ENCODE measurements around the gene LSM7.
A peak's percentile ranks its signal among the peaks of the same experiment; 100 is the strongest.

LSM7 gene

DNA sequence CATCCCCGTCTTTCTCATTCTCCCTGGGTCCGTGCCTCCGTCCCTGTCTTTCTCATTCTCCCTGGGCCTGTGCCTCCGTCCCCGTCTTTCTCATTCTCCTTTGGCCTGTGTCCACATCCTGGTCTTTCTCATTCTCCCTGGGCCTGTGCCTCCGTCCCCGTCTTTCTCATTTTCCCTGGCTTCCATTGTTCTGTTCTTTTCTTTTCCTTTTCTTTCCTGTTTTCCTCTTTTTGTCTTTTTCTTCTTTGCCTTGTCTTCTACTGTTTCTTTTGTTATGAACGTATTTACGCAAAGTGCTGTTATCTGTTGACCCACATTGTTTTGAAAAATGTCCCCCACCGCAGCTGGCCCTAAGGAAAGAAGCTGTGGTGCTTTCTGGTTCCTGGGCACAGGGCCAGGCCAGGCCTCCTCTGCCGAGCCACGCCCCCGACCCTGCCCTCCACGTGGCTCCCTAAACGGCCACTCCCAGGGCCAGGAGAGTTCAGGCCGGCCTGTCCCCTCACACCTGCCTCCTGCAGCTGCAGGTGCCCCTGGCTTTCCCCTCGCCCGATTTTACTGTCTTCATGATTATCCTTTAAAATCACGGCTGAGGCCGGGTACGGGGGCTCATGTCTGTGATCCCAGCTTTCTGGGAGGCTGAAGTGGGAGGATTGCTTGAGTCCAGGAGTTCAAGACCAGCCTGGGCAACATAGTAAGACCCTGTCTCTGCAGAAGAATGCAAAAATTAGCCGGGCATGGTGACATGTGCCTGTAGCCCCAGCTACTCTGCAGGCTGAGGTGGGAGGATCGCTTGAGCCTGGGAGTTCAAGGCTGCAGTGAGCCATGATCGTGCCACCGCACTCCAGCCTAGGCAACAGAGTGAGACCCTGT is 17.6 kb upstream of the LSM7 start:
- Mint-ChIP-seq H3K27me3 (no peaks in the 10 kb centered on the region), H3K4me3 (no peak overlapping the region), H3K9me3 (no peaks in the 10 kb centered on the region), H3K27ac (peak overlapping the region; percentile 26), H3K36me3 (peaks cover 10% of the 10 kb centered on the region), H3K4me1 (peaks cover 5% of the 10 kb centered on the region)
- DNase-seq (ENCODE audit: low spot score in 2 of 2) (no peak), ATAC-seq (ENCODE audit: low read depth) (no peak)

DNA sequence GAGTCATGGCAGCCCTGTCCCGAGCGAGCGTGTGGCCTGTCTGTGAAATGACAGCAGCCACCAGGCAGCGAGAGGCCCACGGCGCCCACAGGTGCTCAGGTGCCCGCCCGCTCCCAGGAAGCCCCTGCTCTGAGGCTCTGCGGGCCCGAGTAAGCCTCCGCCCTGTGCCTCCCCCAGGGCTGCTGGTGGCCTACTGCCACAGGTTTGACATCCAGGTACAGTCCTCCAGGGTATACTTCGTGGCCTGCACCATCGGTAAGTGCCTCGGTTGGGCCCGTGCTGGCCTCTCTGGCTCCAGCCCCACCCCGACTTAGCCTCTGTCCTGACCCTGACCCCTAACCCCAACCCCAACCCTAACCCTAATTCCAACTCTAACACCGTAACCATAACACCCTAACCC is 16.7 kb upstream of the LSM7 start:
- DNase-seq (ENCODE audit: low spot score in 2 of 2) (no peak), ATAC-seq (ENCODE audit: low read depth) (no peak)
- H3K36me3 Mint-ChIP-seq = peaks cover 10% of the 10 kb centered on the region
- H3K27me3 Mint-ChIP-seq = no peaks in the 10 kb centered on the region
- no peak overlapping the region for H3K4me3 Mint-ChIP-seq
- no peaks in the 10 kb centered on the region for H3K9me3 Mint-ChIP-seq
- H3K4me1 Mint-ChIP-seq = peaks cover 5% of the 10 kb centered on the region
- no peak overlapping the region for H3K27ac Mint-ChIP-seq

DNA sequence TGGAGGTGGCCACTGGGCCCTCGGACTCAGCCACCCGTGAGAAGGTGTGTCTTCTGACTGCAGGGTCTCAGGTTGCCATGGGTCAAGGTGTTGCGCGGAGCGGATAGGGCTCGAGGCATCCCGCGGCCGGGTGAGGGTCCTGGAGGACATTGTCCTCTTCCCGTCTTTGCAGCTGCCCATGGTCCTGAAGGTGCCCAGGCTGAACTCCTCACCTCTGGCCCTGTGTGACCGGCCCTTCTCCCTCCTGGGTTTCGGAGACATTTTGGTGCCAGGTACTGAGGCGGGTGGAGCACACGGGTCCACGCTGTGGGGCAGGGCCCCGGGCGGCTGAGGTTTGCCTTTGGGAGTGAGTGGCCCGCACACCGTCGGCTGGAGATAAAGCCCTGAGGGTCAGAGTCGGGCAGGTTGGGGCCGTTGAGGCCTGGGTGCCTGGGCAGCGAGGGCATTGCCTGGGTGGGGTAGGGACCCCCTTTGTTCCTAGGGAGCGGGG is 16.0 kb upstream of the LSM7 start:
- Mint-ChIP-seq H3K4me1 (peaks cover 5% of the 10 kb centered on the region), H3K4me3 (no peak overlapping the region), H3K27ac (no peak overlapping the region), H3K36me3 (peaks cover 10% of the 10 kb centered on the region), H3K27me3 (no peaks in the 10 kb centered on the region), H3K9me3 (no peaks in the 10 kb centered on the region)
- DNase-seq (ENCODE audit: low spot score in 2 of 2) (no peak), ATAC-seq (ENCODE audit: low read depth) (no peak)

DNA sequence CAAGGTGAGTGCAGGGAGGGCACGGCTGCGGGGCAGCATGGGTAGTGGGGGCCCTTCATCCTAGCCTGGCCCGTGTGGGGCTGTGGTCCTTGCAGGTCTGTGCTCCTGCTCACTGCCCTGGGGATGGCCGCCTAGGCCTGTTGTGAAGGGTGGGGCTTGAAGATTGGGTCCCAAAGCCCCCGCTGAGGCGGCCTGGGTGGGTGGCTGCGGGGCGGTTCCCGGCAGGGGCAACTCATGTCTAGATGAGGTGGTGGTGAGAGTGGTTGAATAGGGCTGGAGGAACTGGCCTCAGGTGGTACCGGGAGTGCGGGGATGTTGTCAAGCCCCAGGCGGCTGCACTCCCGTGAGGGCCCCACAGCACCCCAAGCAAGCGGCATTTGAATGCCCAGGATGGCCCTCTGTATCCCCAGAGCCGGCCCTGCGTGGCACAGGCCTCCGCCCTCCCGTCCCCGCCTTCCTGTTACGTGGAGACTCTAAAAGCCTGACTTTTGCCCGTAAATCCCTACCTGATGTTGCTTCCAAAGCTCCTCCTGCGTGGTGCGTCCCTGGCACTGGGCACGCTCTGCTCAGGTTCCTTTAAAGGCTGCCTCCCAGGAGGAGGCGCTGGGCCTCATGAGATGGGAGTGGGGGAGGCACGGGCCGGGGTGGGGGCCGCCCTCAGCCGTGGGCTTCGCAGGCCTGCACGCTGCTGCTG is 15.1 kb upstream of the LSM7 start:
- Mint-ChIP-seq H3K27me3 (no peaks in the 10 kb centered on the region), H3K4me1 (peaks cover 5% of the 10 kb centered on the region), H3K4me3 (no peak overlapping the region), H3K36me3 (peaks cover 10% of the 10 kb centered on the region), H3K9me3 (no peaks in the 10 kb centered on the region), H3K27ac (no peak overlapping the region)
- ATAC-seq (ENCODE audit: low read depth) = no peak
- no peak for DNase-seq (ENCODE audit: low spot score in 2 of 2)

DNA sequence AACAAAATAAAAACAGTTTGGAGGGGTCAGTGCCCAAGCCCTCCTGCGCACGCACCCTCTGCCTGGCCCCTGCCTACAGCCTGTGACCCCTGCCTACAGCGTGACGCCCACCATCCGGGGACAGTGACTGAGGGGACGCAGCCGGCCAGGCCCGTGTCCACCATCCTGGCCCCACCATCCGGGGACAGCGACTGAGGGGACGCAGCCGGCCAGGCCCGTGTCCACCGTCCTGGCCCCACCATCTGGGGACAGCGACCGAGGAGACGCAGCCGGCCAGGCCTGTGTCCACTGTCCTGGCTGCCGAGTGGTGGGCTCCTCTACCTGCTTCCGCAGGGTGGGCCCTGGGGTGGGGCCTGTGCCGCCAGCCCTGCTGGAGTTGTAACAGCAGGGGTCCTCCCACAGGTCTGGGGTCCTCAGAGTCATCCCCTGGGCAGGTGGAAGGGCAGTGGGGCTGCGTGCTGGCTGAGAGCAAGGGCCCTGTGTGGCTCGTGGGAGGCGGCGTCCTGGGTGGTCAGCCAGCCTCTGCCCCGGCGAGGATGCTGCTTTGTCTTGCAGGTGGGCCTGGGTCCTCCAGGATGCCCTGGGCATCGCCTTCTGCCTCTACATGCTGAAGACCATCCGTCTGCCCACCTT is 14.4 kb upstream of the LSM7 start:
- H3K27me3 Mint-ChIP-seq = no peaks in the 10 kb centered on the region
- DNase-seq (ENCODE audit: low spot score in 2 of 2) (no peak), ATAC-seq (ENCODE audit: low read depth) (no peak)
- H3K4me3 Mint-ChIP-seq = no peak overlapping the region
- H3K9me3 Mint-ChIP-seq = no peaks in the 10 kb centered on the region
- H3K36me3 Mint-ChIP-seq = peaks cover 10% of the 10 kb centered on the region
- H3K27ac Mint-ChIP-seq = no peak overlapping the region
- peaks cover 5% of the 10 kb centered on the region for H3K4me1 Mint-ChIP-seq

DNA sequence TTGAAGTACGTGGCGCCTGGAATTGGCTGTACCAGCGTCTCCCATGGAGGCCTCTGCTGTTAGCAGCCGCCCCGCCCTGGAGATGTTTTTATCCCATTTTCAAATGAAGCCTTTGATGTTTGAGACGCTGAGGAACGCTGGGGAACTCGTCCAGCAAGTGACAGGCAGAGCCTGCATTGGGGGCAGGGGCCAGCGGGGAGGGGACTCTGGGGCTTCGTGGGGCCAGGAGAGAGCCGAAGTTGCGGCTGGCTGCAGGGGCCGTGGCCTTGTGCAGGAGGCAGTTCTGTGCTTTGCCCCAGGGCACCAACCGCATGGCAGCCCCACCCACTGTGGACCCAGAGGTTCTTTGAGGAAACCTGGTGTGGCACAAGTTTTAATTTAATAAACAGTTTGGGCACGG is 13.6 kb upstream of the LSM7 start:
- H3K4me3 Mint-ChIP-seq = no peak overlapping the region
- no peaks in the 10 kb centered on the region for H3K9me3 Mint-ChIP-seq
- DNase-seq (ENCODE audit: low spot score in 2 of 2) (no peak), ATAC-seq (ENCODE audit: low read depth) (no peak)
- H3K4me1 Mint-ChIP-seq = peaks cover 10% of the 10 kb centered on the region
- H3K27ac Mint-ChIP-seq = no peak overlapping the region
- peaks cover 14% of the 10 kb centered on the region for H3K36me3 Mint-ChIP-seq
- H3K27me3 Mint-ChIP-seq = no peaks in the 10 kb centered on the region

DNA sequence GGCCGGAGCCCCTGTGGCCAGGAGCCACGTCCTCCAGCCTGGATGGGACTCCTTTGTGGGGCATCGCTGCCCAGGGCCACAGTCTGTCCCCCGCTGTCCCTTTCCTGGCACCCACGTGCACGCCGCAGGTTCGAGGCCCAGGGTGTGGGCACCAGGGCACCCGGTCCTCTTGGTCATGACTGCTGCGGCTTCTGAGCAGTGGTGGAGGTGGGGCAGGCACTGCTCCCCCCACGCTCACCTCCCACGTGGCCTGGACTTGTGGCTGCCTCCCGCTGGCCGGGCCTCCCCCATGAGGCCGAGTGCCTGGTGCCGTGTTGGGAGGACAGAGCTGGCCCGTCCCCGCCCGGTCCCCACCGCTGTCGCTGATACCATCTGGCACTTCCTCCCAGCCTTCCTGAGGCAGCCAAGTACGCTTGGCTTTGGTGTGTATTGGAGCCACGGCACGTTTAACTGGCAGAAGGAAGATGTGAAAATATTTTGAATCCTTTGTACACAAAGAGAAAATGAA is 12.9 kb upstream of the LSM7 start:
- no peak for ATAC-seq (ENCODE audit: low read depth)
- H3K36me3 Mint-ChIP-seq = peaks cover 17% of the 10 kb centered on the region

DNA sequence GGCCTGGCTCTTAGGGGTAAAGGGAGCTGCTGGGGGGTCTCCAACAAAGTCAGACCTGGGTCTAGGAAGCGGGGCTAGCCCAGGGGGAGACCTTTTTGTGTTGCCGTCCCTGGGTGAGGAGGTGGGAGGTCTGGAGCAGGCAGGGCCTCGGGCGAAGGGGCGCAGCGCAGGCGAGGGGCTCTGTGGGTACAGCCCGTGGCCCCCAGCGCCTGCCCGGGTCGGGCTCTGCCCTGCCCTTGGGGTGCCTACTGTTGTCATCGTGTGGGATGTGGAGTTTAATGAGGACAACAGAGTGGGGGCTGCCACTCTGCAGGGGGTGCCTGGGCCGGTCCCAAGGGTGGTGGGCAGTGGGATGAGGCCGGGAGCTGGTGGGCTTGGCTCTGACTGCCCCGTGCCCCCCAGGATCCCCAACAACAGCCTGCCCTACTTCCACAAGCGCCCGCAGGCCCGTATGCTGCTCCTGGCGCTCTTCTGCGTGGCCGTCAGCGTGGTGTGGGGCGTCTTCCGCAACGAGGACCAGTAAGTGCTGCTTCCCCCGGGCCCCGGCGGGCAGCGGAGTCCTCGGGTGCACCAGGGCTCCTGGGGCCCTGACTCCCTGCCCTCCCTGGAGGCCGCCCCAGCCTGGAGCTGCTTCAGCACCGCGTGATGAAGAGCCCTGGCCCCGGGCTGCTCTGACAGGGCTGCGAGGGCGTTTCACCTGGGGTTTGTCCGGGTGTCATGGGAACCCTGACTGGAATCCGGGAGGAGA is 12.3 kb upstream of the LSM7 start:
- no peak overlapping the region for H3K27ac Mint-ChIP-seq

More for the DNA sequence above, 12.9 kb upstream of the LSM7 start:
- Mint-ChIP-seq H3K27ac (no peak overlapping the region), H3K4me3 (no peak overlapping the region), H3K9me3 (no peaks in the 10 kb centered on the region), H3K4me1 (peaks cover 14% of the 10 kb centered on the region), H3K27me3 (no peaks in the 10 kb centered on the region)
- DNase-seq (ENCODE audit: low spot score in 2 of 2) = no peak

DNA sequence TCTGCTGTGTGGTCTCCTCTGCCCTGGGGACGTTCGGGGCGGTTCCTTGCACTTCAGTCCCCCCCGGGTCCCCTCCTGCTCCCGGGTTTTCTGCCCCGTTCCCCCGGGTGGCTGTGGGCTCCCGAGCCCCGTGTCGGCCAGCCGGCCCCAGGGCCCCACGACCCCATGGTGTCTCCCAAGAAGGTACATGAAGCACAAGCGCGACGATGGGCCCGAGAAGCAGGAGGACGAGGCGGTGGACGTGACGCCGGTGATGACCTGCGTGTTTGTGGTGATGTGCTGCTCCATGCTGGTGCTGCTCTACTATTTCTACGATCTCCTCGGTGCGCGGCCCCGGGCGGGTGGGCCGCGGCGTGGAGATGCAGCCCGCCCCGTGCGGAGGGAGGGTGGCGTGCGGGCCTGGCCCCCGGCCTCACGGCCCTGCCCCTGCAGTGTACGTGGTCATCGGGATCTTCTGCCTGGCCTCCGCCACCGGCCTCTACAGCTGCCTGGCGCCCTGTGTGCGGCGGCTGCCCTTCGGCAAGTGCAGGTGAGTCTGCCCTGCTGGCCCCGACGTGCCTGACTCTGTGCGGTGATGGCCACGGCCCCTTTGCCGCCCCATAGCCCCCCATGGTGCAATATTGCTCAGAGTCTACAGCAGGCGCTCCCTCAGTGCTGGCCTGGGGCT is 11.4 kb upstream of the LSM7 start:
- peaks cover 2% of the 10 kb centered on the region for H3K9me3 Mint-ChIP-seq
- H3K27ac Mint-ChIP-seq = no peak overlapping the region
- ATAC-seq (ENCODE audit: low read depth) (no peak), DNase-seq (ENCODE audit: low spot score in 2 of 2) (no peak)
- peaks cover 23% of the 10 kb centered on the region for H3K36me3 Mint-ChIP-seq
- peaks cover 20% of the 10 kb centered on the region for H3K4me1 Mint-ChIP-seq
- no peaks in the 10 kb centered on the region for H3K27me3 Mint-ChIP-seq
- H3K4me3 Mint-ChIP-seq = no peak overlapping the region

More for the DNA sequence above, 12.3 kb upstream of the LSM7 start:
- no peaks in the 10 kb centered on the region for H3K27me3 Mint-ChIP-seq
- peaks cover 18% of the 10 kb centered on the region for H3K4me1 Mint-ChIP-seq
- no peak overlapping the region for H3K4me3 Mint-ChIP-seq
- DNase-seq (ENCODE audit: low spot score in 2 of 2) = no peak
- ATAC-seq (ENCODE audit: low read depth) = no peak
- H3K36me3 Mint-ChIP-seq = peaks cover 21% of the 10 kb centered on the region
- peaks cover 1% of the 10 kb centered on the region for H3K9me3 Mint-ChIP-seq

DNA sequence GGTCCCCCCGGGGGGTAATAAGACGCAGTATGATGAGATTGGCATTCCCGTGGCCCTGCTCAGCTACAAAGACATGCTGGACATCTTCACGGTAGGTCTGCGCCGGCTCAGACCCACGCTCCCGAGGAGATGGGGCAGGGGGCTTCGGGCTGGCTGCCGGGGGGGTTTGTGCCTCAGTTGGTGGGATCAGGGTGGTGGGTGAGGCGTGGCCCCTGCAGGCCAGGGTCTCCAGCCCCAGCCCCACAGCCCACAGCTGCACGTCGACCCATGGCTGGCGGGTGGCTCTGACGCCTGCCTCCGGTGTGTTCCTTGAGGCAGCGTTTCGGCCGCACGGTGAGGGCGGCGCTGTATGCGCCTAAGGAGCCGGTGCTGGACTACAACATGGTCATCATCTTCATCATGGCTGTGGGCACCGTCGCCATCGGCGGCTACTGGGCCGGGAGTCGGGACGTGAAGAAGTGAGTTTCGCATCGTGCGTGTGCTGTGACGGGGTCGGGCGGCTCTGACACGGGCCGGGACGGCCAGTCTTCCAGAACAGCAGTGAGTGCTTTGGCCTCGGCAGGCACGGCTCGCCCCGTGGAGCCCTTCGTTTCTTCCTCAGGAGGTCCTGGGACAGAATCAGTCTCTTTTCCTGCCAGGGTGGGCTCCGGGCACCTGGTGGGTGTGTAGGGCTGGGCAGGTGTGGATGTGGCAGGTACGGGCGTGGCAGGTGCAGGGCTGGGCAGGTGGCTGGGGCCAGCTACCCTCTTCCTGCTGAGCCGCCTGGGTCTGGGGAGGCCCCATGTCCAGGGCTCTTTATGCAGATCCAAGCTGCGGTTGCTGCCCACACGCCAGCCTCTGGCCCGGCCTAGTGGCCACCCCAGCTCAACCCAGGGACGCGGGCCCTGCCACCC is 10.6 kb upstream of the LSM7 start:
- no peak overlapping the region for H3K4me3 Mint-ChIP-seq
- no peak for ATAC-seq (ENCODE audit: low read depth)
- H3K4me1 Mint-ChIP-seq = peaks cover 21% of the 10 kb centered on the region
- peaks cover 2% of the 10 kb centered on the region for H3K9me3 Mint-ChIP-seq
- H3K27me3 Mint-ChIP-seq = no peaks in the 10 kb centered on the region
- no peak overlapping the region for H3K27ac Mint-ChIP-seq
- H3K36me3 Mint-ChIP-seq = peaks cover 21% of the 10 kb centered on the region
- DNase-seq (ENCODE audit: low spot score in 2 of 2) = no peak

DNA sequence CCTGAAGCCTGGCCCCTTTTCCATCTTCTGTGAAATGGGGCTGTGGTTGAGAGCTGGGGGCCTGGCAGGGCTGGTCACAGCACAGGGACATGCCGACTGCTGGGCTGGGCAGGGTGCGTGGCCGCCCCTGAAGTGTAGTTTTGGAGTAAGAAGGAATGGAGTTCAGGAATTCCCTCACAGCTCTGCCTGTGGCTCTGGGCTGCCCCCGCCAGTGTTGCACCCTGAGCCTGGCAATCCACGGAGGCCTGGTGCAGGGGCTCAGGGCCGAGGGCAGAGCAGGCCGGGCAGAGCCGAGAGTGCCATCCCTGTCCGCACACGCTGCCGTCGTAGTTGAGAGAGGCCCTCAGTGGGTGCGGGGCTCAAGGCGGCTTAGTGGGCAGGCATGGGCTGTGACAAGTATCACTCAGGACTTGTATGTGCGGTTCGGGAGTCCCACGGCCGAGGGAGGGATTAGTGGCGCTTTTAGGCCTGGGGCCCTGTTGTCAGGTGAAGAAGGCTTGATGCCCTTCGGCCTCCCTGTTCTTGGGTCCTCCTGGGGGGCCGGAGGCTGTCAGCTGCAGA is 9.7 kb upstream of the LSM7 start:
- Mint-ChIP-seq H3K36me3 (peaks cover 21% of the 10 kb centered on the region), H3K27me3 (no peaks in the 10 kb centered on the region), H3K9me3 (peaks cover 2% of the 10 kb centered on the region), H3K4me1 (peaks cover 27% of the 10 kb centered on the region), H3K27ac (no peak overlapping the region), H3K4me3 (no peak overlapping the region)
- no peak for DNase-seq (ENCODE audit: low spot score in 2 of 2)
- ATAC-seq (ENCODE audit: low read depth) = no peak

DNA sequence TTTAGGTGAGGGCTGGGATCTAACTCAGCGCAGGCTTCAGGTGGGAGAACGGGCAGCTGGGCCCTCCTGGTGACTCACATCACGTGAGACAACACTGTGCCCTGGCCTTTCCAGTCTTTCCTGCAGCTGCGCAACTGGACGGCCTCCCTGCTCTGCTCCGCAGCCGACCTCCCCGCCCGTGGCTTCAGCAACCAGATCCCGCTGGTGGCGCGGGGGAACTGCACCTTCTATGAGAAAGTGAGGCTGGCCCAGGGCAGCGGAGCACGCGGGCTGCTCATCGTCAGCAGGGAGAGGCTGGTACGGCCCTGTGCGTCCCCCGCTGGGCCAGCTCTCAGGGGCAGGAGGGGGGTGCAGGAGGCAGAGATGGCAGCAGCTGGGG is 8.9 kb upstream of the LSM7 start:
- Mint-ChIP-seq H3K27ac (no peak overlapping the region), H3K27me3 (no peaks in the 10 kb centered on the region), H3K9me3 (peaks cover 2% of the 10 kb centered on the region), H3K4me3 (no peak overlapping the region), H3K36me3 (peaks cover 21% of the 10 kb centered on the region), H3K4me1 (peaks cover 33% of the 10 kb centered on the region)
- DNase-seq (ENCODE audit: low spot score in 2 of 2) (no peak), ATAC-seq (ENCODE audit: low read depth) (no peak)

Measured in memory B cell (primary cell).